ENCODE measurements around the gene TAP1. TPM values are rescaled to one million over a fixed set of nuclear protein-coding genes. Genes with fewer than 3 reads are reported as not detected.
"Not testable (repeated sequence)": the region's sequence is repeated elsewhere in the genome, so short reads cannot be mapped to it uniquely, and the experiment has no call there.

TAP1 gene
- total RNA-seq, 1 experiment from 2014 or later: 1.7 TPM

DNA sequence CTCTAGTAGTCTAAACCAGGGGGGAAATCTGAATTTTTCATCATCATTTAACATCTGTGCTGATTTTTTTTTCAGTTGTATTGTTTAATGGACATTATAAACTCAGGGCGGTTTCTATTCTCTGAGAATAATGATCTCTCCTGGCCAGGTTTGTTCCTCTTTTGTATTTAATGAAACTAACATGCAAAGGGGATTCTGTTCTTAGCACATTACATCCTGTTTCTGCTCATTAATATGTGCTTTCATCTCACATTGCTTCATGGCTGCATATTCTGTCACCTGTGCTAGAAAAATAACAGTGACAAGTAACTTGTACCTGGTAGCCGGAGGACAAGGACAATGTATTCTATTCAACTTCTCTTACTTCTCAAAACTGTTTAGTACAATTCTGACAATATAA is 37.5 kb downstream of the TAP1 start:
- H3K36me3 ChIP-seq (replicated peaks; ENCODE audit: control insufficient read depth, insufficient read depth, low read length): no peaks in the 10 kb centered on the region
- no peaks in the 10 kb centered on the region; the same call in 1 of the 2 replicates for H3K27me3 ChIP-seq (ENCODE audit: control insufficient read depth, insufficient read depth, low read length)
- no peak overlapping the region for H3K4me3 ChIP-seq (ENCODE audit: insufficient read depth, low read depth, low read length)
- no peak for DNase-seq

DNA sequence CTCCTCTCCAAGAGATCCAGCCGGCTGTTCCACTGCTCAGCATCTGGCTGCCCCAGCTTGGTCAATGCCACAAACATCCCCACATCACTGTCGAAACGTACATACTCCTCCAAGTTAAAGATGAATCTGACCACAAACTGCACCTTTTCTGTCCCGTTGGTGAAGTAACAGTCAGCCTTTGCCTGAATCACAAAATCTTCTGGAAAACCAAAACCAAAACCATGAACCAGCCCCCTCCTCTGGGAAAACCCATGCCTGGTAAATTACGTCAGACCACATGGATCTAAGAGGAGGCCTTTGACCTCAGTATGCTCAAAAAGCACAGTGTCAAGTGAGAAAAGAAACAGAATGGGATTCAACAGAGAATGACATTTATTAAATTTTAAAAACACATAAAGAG is 38.4 kb downstream of the TAP1 start:
- DNase-seq: no peak
- Histone ChIP-seq H3K36me3 (replicated peaks; ENCODE audit: control insufficient read depth, insufficient read depth, low read length) (no peaks in the 10 kb centered on the region), H3K4me3 (ENCODE audit: insufficient read depth, low read depth, low read length) (no peak overlapping the region), H3K27me3 (ENCODE audit: control insufficient read depth, insufficient read depth, low read length) (no peaks in the 10 kb centered on the region; the same call in 1 of the 2 replicates)

DNA sequence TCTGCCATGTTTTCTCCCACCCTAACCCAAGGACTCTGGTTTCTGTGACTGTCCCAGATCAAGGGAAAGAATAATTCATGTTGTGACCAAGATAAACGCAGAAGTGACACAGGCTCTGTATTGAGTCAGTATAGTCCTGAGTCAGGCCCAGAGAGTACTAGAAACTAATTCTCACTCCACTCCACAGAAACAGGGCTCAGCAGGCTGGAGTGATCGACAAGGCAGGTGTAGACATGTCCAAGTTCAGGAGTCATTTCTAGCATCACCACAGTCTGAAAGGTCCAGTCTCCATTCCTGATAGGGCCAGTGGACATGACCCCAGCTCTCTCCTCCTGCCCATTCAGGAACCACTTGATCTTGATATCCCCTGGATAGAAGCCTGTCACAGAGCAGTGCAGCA is 39.4 kb downstream of the TAP1 start:
- no peaks in the 10 kb centered on the region; the same call in 1 of the 2 replicates for H3K27me3 ChIP-seq (ENCODE audit: control insufficient read depth, insufficient read depth, low read length)
- DNase-seq: no peak
- H3K4me3 ChIP-seq (ENCODE audit: insufficient read depth, low read depth, low read length): no peak overlapping the region
- H3K36me3 ChIP-seq (replicated peaks; ENCODE audit: control insufficient read depth, insufficient read depth, low read length): no peaks in the 10 kb centered on the region

- H3K27me3 ChIP-seq (ENCODE audit: control insufficient read depth, insufficient read depth, low read length): no peaks in the 10 kb centered on the region; the same call in 1 of the 2 replicates
- no peak for DNase-seq
- H3K36me3 ChIP-seq (replicated peaks; ENCODE audit: control insufficient read depth, insufficient read depth, low read length): no peaks in the 10 kb centered on the region
- no peak overlapping the region for H3K4me3 ChIP-seq (ENCODE audit: insufficient read depth, low read depth, low read length)
Observed at GRCh38 chr6:32809171-32809570, 44.3 kb downstream of the TAP1 start.

DNA sequence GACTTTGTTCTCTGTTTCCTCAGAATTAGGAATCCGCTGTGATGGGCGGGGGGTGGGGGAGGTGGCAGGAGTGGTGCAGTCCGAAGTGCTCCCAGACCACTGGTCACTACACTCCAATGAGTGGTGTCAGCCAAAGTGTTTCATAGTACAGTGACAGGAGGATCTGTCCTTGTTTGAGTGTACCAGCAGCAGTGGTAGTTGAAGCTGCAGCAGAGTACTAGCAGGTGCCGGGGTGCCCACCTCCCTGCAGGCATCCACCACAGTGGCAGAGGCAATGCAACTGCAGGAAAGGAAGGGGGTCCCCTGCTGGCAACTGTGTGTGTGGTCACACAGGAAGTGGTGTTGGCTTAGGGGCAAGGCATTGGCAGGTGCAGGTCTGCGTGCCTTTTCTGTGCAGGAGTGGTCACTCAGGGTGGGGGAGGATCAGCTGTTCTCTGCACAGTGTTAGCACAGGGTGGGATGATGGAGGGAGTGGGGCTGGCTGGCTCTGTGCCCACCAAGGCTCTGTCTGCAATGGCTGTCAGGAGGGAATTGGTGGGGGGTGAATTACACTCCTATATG is 46.4 kb downstream of the TAP1 start:
- no peak for DNase-seq
- H3K27me3 ChIP-seq (ENCODE audit: control insufficient read depth, insufficient read depth, low read length): no peaks in the 10 kb centered on the region; the same call in 1 of the 2 replicates
- no peak overlapping the region for H3K4me3 ChIP-seq (ENCODE audit: insufficient read depth, low read depth, low read length)
- no peaks in the 10 kb centered on the region for H3K36me3 ChIP-seq (replicated peaks; ENCODE audit: control insufficient read depth, insufficient read depth, low read length)

GRCh38 chr6:32805404-32805803 is 48.1 kb downstream of the TAP1 start:
- H3K4me3 ChIP-seq (ENCODE audit: insufficient read depth, low read depth, low read length); DNase-seq; H3K27me3 ChIP-seq (ENCODE audit: control insufficient read depth, insufficient read depth, low read length); H3K36me3 ChIP-seq (replicated peaks; ENCODE audit: control insufficient read depth, insufficient read depth, low read length): not testable (repeated sequence)

DNA sequence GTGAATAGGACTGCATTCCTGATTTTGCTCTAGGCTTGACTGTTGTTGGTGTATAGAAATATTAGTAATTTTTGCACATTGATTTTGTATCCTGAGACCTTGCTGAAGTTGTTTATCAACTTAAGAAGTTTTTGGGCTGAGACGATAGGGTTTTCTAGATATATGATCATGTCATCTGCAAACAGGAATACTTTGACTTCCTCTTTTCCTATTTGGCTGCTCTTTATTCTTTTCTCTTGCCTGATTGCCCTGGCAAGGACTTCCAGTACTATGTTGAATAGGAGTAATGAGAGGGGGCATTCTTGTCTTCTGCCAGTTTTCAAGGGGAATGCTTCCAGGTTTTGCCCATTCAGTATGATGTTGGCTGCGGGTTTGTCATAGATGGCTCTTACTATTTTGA is 50.1 kb downstream of the TAP1 start:
- Histone ChIP-seq H3K27me3 (ENCODE audit: control insufficient read depth, insufficient read depth, low read length) (no peaks in the 10 kb centered on the region; the same call in 1 of the 2 replicates), H3K4me3 (ENCODE audit: insufficient read depth, low read depth, low read length) (no peak overlapping the region)
- DNase-seq: no peak

GRCh38 chr6:32799740-32800139 is 53.8 kb downstream of the TAP1 start:
- H3K27me3 ChIP-seq (ENCODE audit: control insufficient read depth, insufficient read depth, low read length): no peaks in the 10 kb centered on the region; the same call in 1 of the 2 replicates

More for the DNA sequence above, 50.1 kb downstream of the TAP1 start:
- H3K36me3 ChIP-seq (replicated peaks; ENCODE audit: control insufficient read depth, insufficient read depth, low read length): no peaks in the 10 kb centered on the region

GRCh38 chr6:32799168-32799567 is 54.3 kb downstream of the TAP1 start:
- no peak for DNase-seq
- Histone ChIP-seq H3K36me3 (replicated peaks; ENCODE audit: control insufficient read depth, insufficient read depth, low read length) (no peaks in the 10 kb centered on the region), H3K27me3 (ENCODE audit: control insufficient read depth, insufficient read depth, low read length) (no peaks in the 10 kb centered on the region; the same call in 1 of the 2 replicates), H3K4me3 (ENCODE audit: insufficient read depth, low read depth, low read length) (no peak overlapping the region)

More at GRCh38 chr6:32799740-32800139, 53.8 kb downstream of the TAP1 start:
- Histone ChIP-seq H3K36me3 (replicated peaks; ENCODE audit: control insufficient read depth, insufficient read depth, low read length) (no peaks in the 10 kb centered on the region), H3K4me3 (ENCODE audit: insufficient read depth, low read depth, low read length) (no peak overlapping the region)
- DNase-seq: no peak

- peak; percentile 51 for DNase-seq
- peak overlapping the region; percentile 8; the same call in 1 of the 2 replicates for H3K4me3 ChIP-seq (ENCODE audit: insufficient read depth, low read depth, low read length)
Observed at GRCh38 chr6:32796848-32797776, 56.4 kb downstream of the TAP1 start.

More at GRCh38 chr6:32796848-32797776, 56.4 kb downstream of the TAP1 start:
- no peaks in the 10 kb centered on the region for H3K36me3 ChIP-seq (replicated peaks; ENCODE audit: control insufficient read depth, insufficient read depth, low read length)
- no peaks in the 10 kb centered on the region; the same call in 1 of the 2 replicates for H3K27me3 ChIP-seq (ENCODE audit: control insufficient read depth, insufficient read depth, low read length)

Other genes starting within 250 kb of the TAP1 start
- gene HLA-DQA1, start 216.3 kb downstream of the TAP1 start, total RNA-seq (2014; rRNA removed; shearing (Covaris generic)): not detected in 2 replicates
- gene HLA-DQB1, start 187.0 kb downstream of the TAP1 start, total RNA-seq (2014; rRNA removed; shearing (Covaris generic)): under 0.01 TPM in 1 of 2 replicates, not detected in the other
- not detected in 2 replicates for gene HLA-DQA2, start 112.3 kb downstream of the TAP1 start, total RNA-seq (2014; rRNA removed; shearing (Covaris generic))
- not detected in 2 replicates for gene HLA-DQB2, start 90.2 kb downstream of the TAP1 start, total RNA-seq (2014; rRNA removed; shearing (Covaris generic))
- not detected in 2 replicates for gene HLA-DOB, start 36.7 kb downstream of the TAP1 start, total RNA-seq (2014; rRNA removed; shearing (Covaris generic))
- 1.1 and 2.7 TPM in 2 replicates for gene TAP2, start 15.0 kb downstream of the TAP1 start, total RNA-seq (2014; rRNA removed; shearing (Covaris generic))
- gene PSMB8, start 9.7 kb downstream of the TAP1 start, total RNA-seq (2014; rRNA removed; shearing (Covaris generic)): 2.6 and 4.6 TPM in 2 replicates
- gene PSMB9, start 488 bp upstream of the TAP1 start, total RNA-seq (2014; rRNA removed; shearing (Covaris generic)): not detected in 2 replicates
- gene HLA-DMB, start 87.3 kb upstream of the TAP1 start, total RNA-seq (2014; rRNA removed; shearing (Covaris generic)): 0.17 and 0.55 TPM in 2 replicates
- gene HLA-DMA, start 99.4 kb upstream of the TAP1 start, total RNA-seq (2014; rRNA removed; shearing (Covaris generic)): 1.9 and 4.1 TPM in 2 replicates
- 121 and 182 TPM in 2 replicates for gene BRD2, start 114.9 kb upstream of the TAP1 start, total RNA-seq (2014; rRNA removed; shearing (Covaris generic))
- gene HLA-DOA, start 155.9 kb upstream of the TAP1 start, total RNA-seq (2014; rRNA removed; shearing (Covaris generic)): 2.3 and 6.1 TPM in 2 replicates
- 3.6 and 4.9 TPM in 2 replicates for gene HLA-DPA1, start 219.9 kb upstream of the TAP1 start, total RNA-seq (2014; rRNA removed; shearing (Covaris generic))
- 27.6 and 29.3 TPM in 2 replicates for gene HLA-DPB1, start 222.3 kb upstream of the TAP1 start, total RNA-seq (2014; rRNA removed; shearing (Covaris generic))